SK-N-SH treated with all-trans-retinoic acid at 6 μM for 48 hours (cell line): ENCODE data around the gene ADGRG7.

Source experiments
- ATAC-seq: fragments of 200-7000 bp; cut with Tn5 transposase; 3 replicates; pipeline ENCODE4 v1.9.1; 2020; ENCODE audit warnings: mild to moderate bottlenecking, moderate library complexity
- ARNTL ChIP-seq: fragments of 450-650 bp; formaldehyde crosslinking; IDR thresholded peaks from 2 replicates; pipeline ENCODE4 v1.5.0; 2020; ENCODE audit warnings: low read depth, mild to moderate bottlenecking, moderate library complexity, borderline replicate concordance
- BACH2 ChIP-seq: fragments of 250-450 bp; sonication (Bioruptor Pico); IDR thresholded peaks from 2 replicates; pipeline ENCODE4 v1.9.0; 2021; ENCODE audit warnings: mild to moderate bottlenecking, borderline replicate concordance
- CSDC2 ChIP-seq: fragments of 250-450 bp; sonication (Bioruptor Pico); IDR thresholded peaks from 2 replicates; pipeline ENCODE4 v1.5.0; 2020; ENCODE audit warnings: mild to moderate bottlenecking, moderate library complexity
- ESRRG ChIP-seq: fragments of 250-450 bp; sonication (Bioruptor Pico); IDR thresholded peaks from 2 replicates; pipeline ENCODE4 v1.6.1; 2021; ENCODE audit warnings: mild to moderate bottlenecking
- GLIS3 ChIP-seq: fragments of 250-450 bp; sonication (Bioruptor Pico); IDR thresholded peaks from 2 replicates; pipeline ENCODE4 v1.5.0; 2020; ENCODE audit warnings: mild to moderate bottlenecking, moderate library complexity
- ISL1 ChIP-seq: fragments of 250-450 bp; sonication (Bioruptor Pico); IDR thresholded peaks from 2 replicates; pipeline ENCODE4 v2.1.2; 2022; ENCODE audit warnings: mild to moderate bottlenecking, moderate library complexity
- OSR1 ChIP-seq: fragments of 250-450 bp; sonication (Bioruptor Pico); IDR thresholded peaks from 2 replicates; pipeline ENCODE4 v1.8.0; 2022; ENCODE audit warnings: moderate library complexity, mild to moderate bottlenecking, inconsistent platforms
- RARB ChIP-seq: fragments of 250-450 bp; sonication (Bioruptor Pico); IDR thresholded peaks from 2 replicates; pipeline ENCODE4 v1.8.0; 2021; ENCODE audit warnings: mild to moderate bottlenecking, moderate library complexity
- TOX ChIP-seq: fragments of 250-450 bp; sonication (Bioruptor Pico); IDR thresholded peaks from 2 replicates; pipeline ENCODE4 v1.8.0; 2021; ENCODE audit warnings: mild to moderate bottlenecking, moderate library complexity, borderline replicate concordance
- ZC3H10 ChIP-seq: fragments of 250-450 bp; sonication (Bioruptor Pico); IDR thresholded peaks from 2 replicates; pipeline ENCODE4 v1.5.1; 2021; ENCODE audit warnings: mild to moderate bottlenecking, moderate library complexity
- ZFP3 ChIP-seq: fragments of 250-450 bp; sonication (Bioruptor Pico); IDR thresholded peaks from 2 replicates; pipeline ENCODE4 v1.5.0; 2020; ENCODE audit warnings: mild to moderate bottlenecking, moderate library complexity
- ZNF565 ChIP-seq: fragments of 450-650 bp; formaldehyde crosslinking; conservative IDR thresholded peaks from 2 replicates; pipeline ENCODE4 v1.5.0; 2020; ENCODE audit warnings: low read depth, mild to moderate bottlenecking, moderate library complexity
- ZNF70 ChIP-seq: fragments of 450-650 bp; formaldehyde crosslinking; IDR thresholded peaks from 2 replicates; pipeline ENCODE4 v1.5.0; 2020; ENCODE audit warnings: mild to moderate bottlenecking, moderate library complexity
- ZNF8 ChIP-seq: fragments of 450-650 bp; formaldehyde crosslinking; IDR thresholded peaks from 2 replicates; pipeline ENCODE4 v1.5.0; 2020; ENCODE audit warnings: mild to moderate bottlenecking, moderate library complexity
- TF ChIP-seq, protein P1 (sequence below): fragments of 250-450 bp; sonication (Bioruptor Pico); IDR thresholded peaks from 2 replicates; pipeline ENCODE4 v1.8.0; 2021; ENCODE audit warnings: low read depth, mild to moderate bottlenecking, moderate library complexity, borderline replicate concordance
- TF ChIP-seq, protein P2 (sequence below): fragments of 250-450 bp; sonication (Bioruptor Pico); IDR thresholded peaks from 2 replicates; pipeline ENCODE4 v1.5.0; 2020; ENCODE audit warnings: mild to moderate bottlenecking, moderate library complexity
- TF ChIP-seq, protein P3 (sequence below): fragments of 250-450 bp; sonication (Bioruptor Pico); IDR thresholded peaks from 2 replicates; pipeline ENCODE4 v1.5.1; 2020; ENCODE audit warnings: low read depth, mild to moderate bottlenecking, moderate library complexity
- TF ChIP-seq, protein P4 (sequence below): fragments of 250-450 bp; sonication (Bioruptor Pico); IDR thresholded peaks from 2 replicates; pipeline ENCODE4 v1.8.0; 2020; ENCODE audit warnings: mild to moderate bottlenecking, moderate library complexity, borderline replicate concordance

ADGRG7 gene

DNA sequence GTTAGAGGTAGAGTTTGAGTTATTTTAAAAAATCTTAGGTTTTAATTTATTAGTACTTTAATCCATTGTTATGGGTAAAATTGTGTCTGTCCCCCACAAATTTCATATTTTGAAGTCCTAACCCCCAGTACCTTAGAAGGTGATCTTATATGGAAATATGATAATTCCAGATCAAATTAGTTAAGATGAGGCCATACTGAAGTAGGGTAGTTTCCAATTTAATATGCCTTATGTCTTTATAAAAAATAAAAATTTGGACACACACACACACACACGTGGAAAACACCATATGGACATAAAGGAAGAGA is 18.6 kb upstream of the ADGRG7 start:
- TF ChIP-seq CSDC2 (CRISPR knock-in tag): no peak
- TF ChIP-seq ZFP3 (CRISPR knock-in tag): no peak
- TF ChIP-seq OSR1 (CRISPR knock-in tag): no peak
- no peak for TF ChIP-seq ZNF565 (CRISPR knock-in tag)
- no peak for TF ChIP-seq ZNF70 (CRISPR knock-in tag)
- TF ChIP-seq, protein P1, sequence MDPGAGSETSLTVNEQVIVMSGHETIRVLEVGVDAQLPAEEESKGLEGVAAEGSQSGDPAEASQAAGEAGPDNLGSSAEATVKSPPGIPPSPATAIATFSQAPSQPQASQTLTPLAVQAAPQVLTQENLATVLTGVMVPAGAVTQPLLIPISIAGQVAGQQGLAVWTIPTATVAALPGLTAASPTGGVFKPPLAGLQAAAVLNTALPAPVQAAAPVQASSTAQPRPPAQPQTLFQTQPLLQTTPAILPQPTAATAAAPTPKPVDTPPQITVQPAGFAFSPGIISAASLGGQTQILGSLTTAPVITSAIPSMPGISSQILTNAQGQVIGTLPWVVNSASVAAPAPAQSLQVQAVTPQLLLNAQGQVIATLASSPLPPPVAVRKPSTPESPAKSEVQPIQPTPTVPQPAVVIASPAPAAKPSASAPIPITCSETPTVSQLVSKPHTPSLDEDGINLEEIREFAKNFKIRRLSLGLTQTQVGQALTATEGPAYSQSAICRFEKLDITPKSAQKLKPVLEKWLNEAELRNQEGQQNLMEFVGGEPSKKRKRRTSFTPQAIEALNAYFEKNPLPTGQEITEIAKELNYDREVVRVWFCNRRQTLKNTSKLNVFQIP: no peak
- no peak for TF ChIP-seq TOX
- no peak for TF ChIP-seq GLIS3 (CRISPR knock-in tag)
- TF ChIP-seq, protein P2, sequence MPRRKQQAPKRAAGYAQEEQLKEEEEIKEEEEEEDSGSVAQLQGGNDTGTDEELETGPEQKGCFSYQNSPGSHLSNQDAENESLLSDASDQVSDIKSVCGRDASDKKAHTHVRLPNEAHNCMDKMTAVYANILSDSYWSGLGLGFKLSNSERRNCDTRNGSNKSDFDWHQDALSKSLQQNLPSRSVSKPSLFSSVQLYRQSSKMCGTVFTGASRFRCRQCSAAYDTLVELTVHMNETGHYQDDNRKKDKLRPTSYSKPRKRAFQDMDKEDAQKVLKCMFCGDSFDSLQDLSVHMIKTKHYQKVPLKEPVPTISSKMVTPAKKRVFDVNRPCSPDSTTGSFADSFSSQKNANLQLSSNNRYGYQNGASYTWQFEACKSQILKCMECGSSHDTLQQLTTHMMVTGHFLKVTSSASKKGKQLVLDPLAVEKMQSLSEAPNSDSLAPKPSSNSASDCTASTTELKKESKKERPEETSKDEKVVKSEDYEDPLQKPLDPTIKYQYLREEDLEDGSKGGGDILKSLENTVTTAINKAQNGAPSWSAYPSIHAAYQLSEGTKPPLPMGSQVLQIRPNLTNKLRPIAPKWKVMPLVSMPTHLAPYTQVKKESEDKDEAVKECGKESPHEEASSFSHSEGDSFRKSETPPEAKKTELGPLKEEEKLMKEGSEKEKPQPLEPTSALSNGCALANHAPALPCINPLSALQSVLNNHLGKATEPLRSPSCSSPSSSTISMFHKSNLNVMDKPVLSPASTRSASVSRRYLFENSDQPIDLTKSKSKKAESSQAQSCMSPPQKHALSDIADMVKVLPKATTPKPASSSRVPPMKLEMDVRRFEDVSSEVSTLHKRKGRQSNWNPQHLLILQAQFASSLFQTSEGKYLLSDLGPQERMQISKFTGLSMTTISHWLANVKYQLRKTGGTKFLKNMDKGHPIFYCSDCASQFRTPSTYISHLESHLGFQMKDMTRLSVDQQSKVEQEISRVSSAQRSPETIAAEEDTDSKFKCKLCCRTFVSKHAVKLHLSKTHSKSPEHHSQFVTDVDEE: no peak
- no peak for TF ChIP-seq RARB
- no peak for ATAC-seq

GRCh38 chr3:100591411-100591810 is 18.0 kb upstream of the ADGRG7 start:
- ATAC-seq: no peak
- TF ChIP-seq ARNTL (CRISPR knock-in tag) (no peak), OSR1 (CRISPR knock-in tag) (no peak), ISL1 (CRISPR knock-in tag) (no peak), BACH2 (CRISPR knock-in tag) (no peak), ZC3H10 (CRISPR knock-in tag) (no peak), ZFP3 (CRISPR knock-in tag) (no peak), ZNF70 (CRISPR knock-in tag) (no peak), ZNF8 (no peak), ESRRG (CRISPR knock-in tag) (no peak)
- TF ChIP-seq, protein P3, sequence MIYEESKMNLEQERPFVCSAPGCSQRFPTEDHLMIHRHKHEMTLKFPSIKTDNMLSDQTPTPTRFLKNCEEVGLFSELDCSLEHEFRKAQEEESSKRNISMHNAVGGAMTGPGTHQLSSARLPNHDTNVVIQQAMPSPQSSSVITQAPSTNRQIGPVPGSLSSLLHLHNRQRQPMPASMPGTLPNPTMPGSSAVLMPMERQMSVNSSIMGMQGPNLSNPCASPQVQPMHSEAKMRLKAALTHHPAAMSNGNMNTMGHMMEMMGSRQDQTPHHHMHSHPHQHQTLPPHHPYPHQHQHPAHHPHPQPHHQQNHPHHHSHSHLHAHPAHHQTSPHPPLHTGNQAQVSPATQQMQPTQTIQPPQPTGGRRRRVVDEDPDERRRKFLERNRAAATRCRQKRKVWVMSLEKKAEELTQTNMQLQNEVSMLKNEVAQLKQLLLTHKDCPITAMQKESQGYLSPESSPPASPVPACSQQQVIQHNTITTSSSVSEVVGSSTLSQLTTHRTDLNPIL: no peak
- TF ChIP-seq, protein P1: no peak
- TF ChIP-seq, protein P2: no peak
- TF ChIP-seq, protein P4, sequence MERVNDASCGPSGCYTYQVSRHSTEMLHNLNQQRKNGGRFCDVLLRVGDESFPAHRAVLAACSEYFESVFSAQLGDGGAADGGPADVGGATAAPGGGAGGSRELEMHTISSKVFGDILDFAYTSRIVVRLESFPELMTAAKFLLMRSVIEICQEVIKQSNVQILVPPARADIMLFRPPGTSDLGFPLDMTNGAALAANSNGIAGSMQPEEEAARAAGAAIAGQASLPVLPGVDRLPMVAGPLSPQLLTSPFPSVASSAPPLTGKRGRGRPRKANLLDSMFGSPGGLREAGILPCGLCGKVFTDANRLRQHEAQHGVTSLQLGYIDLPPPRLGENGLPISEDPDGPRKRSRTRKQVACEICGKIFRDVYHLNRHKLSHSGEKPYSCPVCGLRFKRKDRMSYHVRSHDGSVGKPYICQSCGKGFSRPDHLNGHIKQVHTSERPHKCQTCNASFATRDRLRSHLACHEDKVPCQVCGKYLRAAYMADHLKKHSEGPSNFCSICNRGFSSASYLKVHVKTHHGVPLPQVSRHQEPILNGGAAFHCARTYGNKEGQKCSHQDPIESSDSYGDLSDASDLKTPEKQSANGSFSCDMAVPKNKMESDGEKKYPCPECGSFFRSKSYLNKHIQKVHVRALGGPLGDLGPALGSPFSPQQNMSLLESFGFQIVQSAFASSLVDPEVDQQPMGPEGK: no peak
